Right lobe of liver (tissue), 4 donors: ENCODE data around the gene GNAI3.

Experiments
- CTCF ChIP-seq, 4 donors: fragments of 200-600 bp in 3 of 4; fragments of 450-650 bp in 1 of 4; IDR thresholded peaks; one replicate each; pipeline versions ENCODE4 v1.5.1 to v1.8.0; 2016 to 2022; ENCODE audit warnings: antibody characterized with exemption in 4 of 4, mild to moderate bottlenecking in 2 of 4
- POLR2A ChIP-seq: fragments of 450-650 bp; IDR thresholded peaks from one replicate; pipeline ENCODE4 v1.6.1; 2017; ENCODE audit warnings: antibody characterized with exemption, mild to moderate bottlenecking
- donor health status: DM: no; HTN: no; CAD: no.
- donor health status: DM: no; HTN: no; CAD: no.
- donor health status: DM: no; HTN: yes; CAD: no.

- TF ChIP-seq POLR2A (no peak), CTCF (IDR thresholded peaks at IDR 0.05) (no peak)
These were observed 33.6 kb upstream of the GNAI3 start for GRCh38 chr1:109514846-109515245.
